H1 (cell line): ENCODE measurements around the gene KIF25. TPM values are rescaled to one million over a fixed set of nuclear protein-coding genes. Genes with fewer than 3 reads are reported as not detected.

Experiments used
- CTCF ChIA-PET: fragments of 300-600 bp; sonication (Branson Sonifier 250); formaldehyde crosslinking; loops from one replicate; lab custom pipeline; 2021; ENCODE audit not compliant: partially characterized antibody; lab: Charles Lee
- POLR2A ChIA-PET: fragments of 300-600 bp; sonication (Branson Sonifier 250); formaldehyde crosslinking; loops from one replicate; lab custom pipeline; 2021; ENCODE audit warnings: inconsistent platforms; ENCODE audit not compliant: partially characterized antibody; lab: Charles Lee
- DNase-seq, 2 experiments: peaks; one replicate each; pipeline versions ENCODE4 v3.0.0 to v3.0.0-alpha.2; 2010 to 2022; ENCODE audit warnings: low spot score in 2 of 2, low read depth in 1 of 2, mixed read lengths in 1 of 2
- FAIRE-seq: peaks from 2 replicates; lab custom pipeline; 2011; peaks lifted over from hg19 to GRCh38; lab: Jason Lieb, UNC
- H2AFZ ChIP-seq: 2 replicates; pipeline ENCODE4 v1.8.1; 2012; ENCODE audit warnings: low read length, inconsistent platforms
- H2AK5ac ChIP-seq: 2 replicates; pipeline ENCODE4 v1.6.1; 2013; ENCODE audit warnings: low read depth, low read length
- H2BK120ac ChIP-seq: replicated peaks from 2 replicates; pipeline ENCODE3; 2013; ENCODE audit warnings: low read depth, low read length, inconsistent platforms
- H2BK12ac ChIP-seq: 2 replicates; pipeline ENCODE4 v1.6.1; 2013; ENCODE audit warnings: low read depth, low read length
- H2BK15ac ChIP-seq: 2 replicates; pipeline ENCODE4 v1.6.1; 2013; ENCODE audit warnings: low read length
- H2BK20ac ChIP-seq: 2 replicates; pipeline ENCODE4 v1.6.1; 2013; ENCODE audit warnings: low read length
- H2BK5ac ChIP-seq: 2 replicates; pipeline ENCODE4 v1.6.1; 2013; ENCODE audit warnings: low read depth, low read length
- H3K14ac ChIP-seq: 2 replicates; pipeline ENCODE4 v1.6.1; 2013; ENCODE audit warnings: inconsistent platforms; ENCODE audit not compliant: insufficient read length
- H3K18ac ChIP-seq: 2 replicates; pipeline ENCODE4 v1.6.1; 2013; ENCODE audit warnings: low read length; ENCODE audit errors: extremely low read depth
- H3K23ac ChIP-seq: 2 replicates; pipeline ENCODE4 v1.6.1; 2013; ENCODE audit warnings: inconsistent platforms; ENCODE audit not compliant: insufficient read length
- H3K23me2 ChIP-seq: 2 replicates; pipeline ENCODE4 v1.6.1; 2013; ENCODE audit warnings: low read depth, low read length
- H3K27ac ChIP-seq: 2 replicates; pipeline ENCODE4 v1.6.1; 2011; ENCODE audit warnings: low read depth, low read length, inconsistent platforms
- H3K27me3 ChIP-seq, 4 experiments: replicated peaks in 1 of 4; 1 replicate in 1 of 4; 2 replicates in 3 of 4; pipeline versions ENCODE4 v1.6.1 to v1.8.1; 2011 to 2013; ENCODE audit warnings: low read length in 3 of 4, mild to moderate bottlenecking in 3 of 4, inconsistent platforms in 2 of 4, mixed read lengths in 2 of 4, moderate library complexity in 1 of 4; ENCODE audit not compliant: control insufficient read depth in 3 of 4, insufficient read depth in 3 of 4; ENCODE audit errors: extremely low read depth in 1 of 4
- H3K36me3 ChIP-seq, 4 experiments: 2 replicates each; pipeline versions ENCODE4 v1.6.1 to v1.8.1; 2011 to 2013; ENCODE audit warnings: mild to moderate bottlenecking in 4 of 4, low read length in 3 of 4, moderate library complexity in 2 of 4, control low read depth in 1 of 4, inconsistent platforms in 1 of 4; ENCODE audit not compliant: insufficient read depth in 4 of 4, control insufficient read depth in 2 of 4
- H3K4ac ChIP-seq: replicated peaks from 2 replicates; pipeline ENCODE3; 2013; ENCODE audit warnings: low read length, low read depth, mixed read lengths, inconsistent platforms; ENCODE audit not compliant: insufficient read length
- H3K4me1 ChIP-seq, 4 experiments: replicated peaks in 1 of 4; 1 replicate in 1 of 4; 2 replicates in 3 of 4; pipeline versions ENCODE4 v1.6.1 to v1.8.1; 2011 to 2013; ENCODE audit warnings: low read length in 3 of 4, inconsistent platforms in 2 of 4, mixed read lengths in 1 of 4; ENCODE audit not compliant: insufficient read depth in 4 of 4, control insufficient read depth in 3 of 4
- H3K4me2 ChIP-seq, 2 experiments: 2 replicates each; pipeline versions ENCODE4 v1.6.1 to v1.8.1; 2011 to 2013; ENCODE audit warnings: low read depth in 2 of 2, low read length in 2 of 2, control low read depth in 1 of 2, inconsistent platforms in 1 of 2, mild to moderate bottlenecking in 1 of 2; ENCODE audit not compliant: insufficient read depth in 1 of 2
- H3K4me3 ChIP-seq, 4 experiments: fragments of 200-600, 300-600 bp in 1 of 4; sonication (generic), shearing (Covaris generic), sonication (Bioruptor Twin) in 1 of 4; 2 replicates each; pipeline versions ENCODE4 v1.5.1 to v1.8.1; 2011 to 2016; ENCODE audit warnings: low read length in 4 of 4, low read depth in 3 of 4, control low read depth in 2 of 4, inconsistent platforms in 2 of 4, mild to moderate bottlenecking in 2 of 4, mixed read lengths in 1 of 4, moderate library complexity in 1 of 4; ENCODE audit not compliant: insufficient read depth in 2 of 4; ENCODE audit errors: extremely low read depth in 1 of 4
- H3K56ac ChIP-seq: replicated peaks from 2 replicates; pipeline ENCODE3; 2013; ENCODE audit warnings: low read depth, mild to moderate bottlenecking, mixed read lengths, low read length, inconsistent platforms; ENCODE audit not compliant: insufficient read length
- H3K79me1 ChIP-seq: 2 replicates; pipeline ENCODE4 v1.6.1; 2013; ENCODE audit warnings: low read depth, low read length, control low read depth
- H3K79me2 ChIP-seq, 2 experiments: 2 replicates each; pipeline versions ENCODE4 v1.6.1 to v1.8.1; 2012 to 2013; ENCODE audit warnings: low read length in 2 of 2, mild to moderate bottlenecking in 2 of 2, inconsistent platforms in 1 of 2; ENCODE audit not compliant: insufficient read depth in 2 of 2, control insufficient read depth in 1 of 2
- H3K9ac ChIP-seq, 4 experiments: replicated peaks in 1 of 4; 1 replicate in 1 of 4; 2 replicates in 3 of 4; pipeline versions ENCODE4 v1.6.1 to v1.8.1; 2011 to 2013; ENCODE audit warnings: low read depth in 3 of 4, low read length in 3 of 4, control low read depth in 2 of 4, mild to moderate bottlenecking in 2 of 4, moderate library complexity in 2 of 4, inconsistent platforms in 1 of 4; ENCODE audit errors: extremely low read depth in 1 of 4
- H3K9me3 ChIP-seq, 2 experiments: 2 replicates each; pipeline versions ENCODE4 v1.6.1 to v1.8.1; 2012 to 2013; ENCODE audit warnings: mild to moderate bottlenecking in 2 of 2, moderate library complexity in 2 of 2, control low read depth in 1 of 2, inconsistent platforms in 1 of 2, low read depth in 1 of 2, low read length in 1 of 2, mixed read lengths in 1 of 2; ENCODE audit not compliant: insufficient read depth in 2 of 2
- H4K20me1 ChIP-seq, 2 experiments: replicated peaks in 1 of 2; 2 replicates each; pipeline versions ENCODE3 to v1.8.1; 2011 to 2013; ENCODE audit warnings: inconsistent platforms in 2 of 2, low read length in 2 of 2, mild to moderate bottlenecking in 1 of 2; ENCODE audit not compliant: insufficient read depth in 2 of 2, control insufficient read depth in 1 of 2
- H4K5ac ChIP-seq: 2 replicates; pipeline ENCODE4 v1.6.1; 2013; ENCODE audit warnings: low read length, low read depth, mixed read lengths, inconsistent platforms; ENCODE audit not compliant: insufficient read length
- H4K8ac ChIP-seq: 2 replicates; pipeline ENCODE4 v1.8.0; 2013; ENCODE audit warnings: mild to moderate bottlenecking, moderate library complexity, low read length, inconsistent platforms; ENCODE audit not compliant: insufficient read depth; ENCODE audit errors: extremely low read depth
- H4K91ac ChIP-seq: replicated peaks from 2 replicates; pipeline ENCODE3; 2013; ENCODE audit warnings: low read length, mixed read lengths, inconsistent platforms; ENCODE audit not compliant: insufficient read length
- BCL11A ChIP-seq, 2 experiments: IDR thresholded peaks; one replicate each; pipeline ENCODE4 v1.6.1; 2011; ENCODE audit warnings: low read depth in 2 of 2, low read length in 2 of 2, mild to moderate bottlenecking in 2 of 2
- KDM5A ChIP-seq: fragments of 200-600 bp; IDR thresholded peaks from 2 replicates; pipeline ENCODE4 v1.7.1; 2012; ENCODE audit warnings: mild to moderate bottlenecking, low read length, inconsistent platforms, mixed read lengths
- MAFK ChIP-seq: IDR thresholded peaks from 2 replicates; pipeline ENCODE4 v1.6.1; 2012; ENCODE audit warnings: low read depth, mild to moderate bottlenecking, improper control_type of control experiment, low read length
- SIX5 ChIP-seq: IDR thresholded peaks from 2 replicates; pipeline ENCODE4 v1.6.1; 2011; ENCODE audit warnings: mild to moderate bottlenecking, low read depth, low read length
- TAF1 ChIP-seq: IDR thresholded peaks from 2 replicates; pipeline ENCODE4 v1.6.1; 2011; ENCODE audit warnings: mild to moderate bottlenecking, low read depth, low read length
- ZNF274 ChIP-seq: IDR thresholded peaks from 2 replicates; pipeline ENCODE4 v1.7.0; 2012; ENCODE audit warnings: low read length, borderline replicate concordance; ENCODE audit errors: extremely low read depth
- WGBS, 2 experiments: shearing (Covaris generic) in 1 of 2; methylation state at CpG; one replicate each; pipeline versions ENCODE4 v1.1.6 to v1.1.7; 2013 to 2015; ENCODE audit warnings: low lambda C conversion rate in 2 of 2, mixed read lengths in 2 of 2, inconsistent platforms in 1 of 2, low coverage in 1 of 2, missing lambda C conversion rate in 1 of 2; ENCODE audit not compliant: insufficient replicate concordance in 2 of 2, insufficient coverage in 1 of 2, insufficient read length in 1 of 2; ENCODE audit errors: extremely low coverage in 1 of 2, missing lambda C conversion rate in 1 of 2; 5-methylcytosine and 5-hydroxymethylcytosine counted together
- polyA plus RNA-seq, 7 experiments: library from polyadenylated mRNA; depleted of rRNA in 3 of 7; stranded (reverse) in 5 of 7; unstranded in 2 of 7; fragments of >200 nt in 5 of 7; fragments of 200-250 nt in 2 of 7; gene quantifications; 1 replicate in 5 of 7; 2 replicates in 1 of 7; 4 replicates in 1 of 7; pipeline versions ENCODE4 v1.2.1 to v1.2.3, GENCODE V29; 2011 to 2013; ENCODE audit warnings: missing spikeins in 2 of 7, mixed read lengths in 2 of 7
- total RNA-seq: library from RNA; stranded (reverse); fragmentation: NEBNext Ultra II Directional; extraction: Animal tissue kit (Norgen Biotek cat#: 25700); gene quantifications from 2 replicates; pipeline ENCODE4 v1.2.1, GENCODE V29; 2021

Gene KIF25
- total and polyA plus RNA-seq, 2 of the 8 experiments (the other 6 are each of a cell fraction or from before 2014, with no cell fraction given) = 1.5 to 2.0 TPM

GRCh38 chr6:167980911-167981580 is 16.4 kb upstream of the KIF25 start:
- Histone ChIP-seq H2BK12ac (no peak overlapping the region), H3K4me2 (no peak overlapping the region), H4K20me1 (no peaks in the 10 kb centered on the region), H4K5ac (no peak overlapping the region), H3K56ac (no peak overlapping the region), H2BK5ac (no peak overlapping the region), H4K91ac (no peak overlapping the region), H3K4me3 (no peak overlapping the region), H3K14ac (no peak overlapping the region), H2AFZ (no peak overlapping the region), H3K79me1 (no peaks in the 10 kb centered on the region), H3K79me2 (no peaks in the 10 kb centered on the region), H2BK15ac (no peak overlapping the region), H3K23ac (no peak overlapping the region), H3K23me2 (no peaks in the 10 kb centered on the region), H2BK20ac (no peak overlapping the region), H2AK5ac (no peak overlapping the region), H3K36me3 (no peaks in the 10 kb centered on the region), H2BK120ac (no peak overlapping the region), H4K8ac (no peak overlapping the region), H3K27me3 (no peaks in the 10 kb centered on the region), H3K4me1 (no peaks in the 10 kb centered on the region), H3K9ac (no peak overlapping the region), H3K27ac (no peak overlapping the region), H3K4ac (no peak overlapping the region), H3K18ac (no peak overlapping the region; the same call in 1 of the 2 replicates), H3K9me3 (peaks cover 0 to 6% of the 10 kb centered on the region in 2 experiments; a peak in 1 of 4 replicates)
- FAIRE-seq (no peak), DNase-seq (no peak)
- 82 to 100% methylated on average over 1 to 3 of the region's 3 CpGs for WGBS, 2 experiments
- ChIA-PET CTCF (interaction anchor here (0.8 to 3.1 kb wide), 4 partner anchors 8 to 152 kb away, joined by 3 to 17 read pairs (median 4); no protein-coding TSS in a partner anchor), POLR2A (interaction anchor here (0.6 kb wide), 1 partner anchor 131 kb away, joined by 3 read pairs; no protein-coding TSS in a partner anchor)
- TF ChIP-seq TAF1 (no peak), BCL11A (IDR thresholded peaks at IDR 0.05; ENCODE audit: low read depth in 2 of 2, low read length in 2 of 2) (no peak), ZNF274 (no peak), MAFK (no peak), SIX5 (no peak), KDM5A (no peak)
